ENCODE results near the gene KAT8.

GRCh38 chr16:31149332-31149731, 31.9 kb downstream of the KAT8 start:
- no peak for TF ChIP-seq CTCF (IDR thresholded peaks at IDR 0.05; ENCODE audit: poor library complexity)
- no peak for TF ChIP-seq EZH2phosphoT487 (IDR thresholded peaks at IDR 0.05; ENCODE audit: low read depth, severe bottlenecking, unreplicated experiment)
- TF ChIP-seq EZH2 (IDR thresholded peaks at IDR 0.05; ENCODE audit: borderline replicate concordance): no peak

All from hepatocyte (in vitro differentiated cells).